ENCODE results near the gene DHRS11.
"Not testable (repeated sequence)": the region's sequence is repeated elsewhere in the genome, so short reads cannot be mapped to it uniquely, and the experiment has no call there.

DHRS11 gene

DNA sequence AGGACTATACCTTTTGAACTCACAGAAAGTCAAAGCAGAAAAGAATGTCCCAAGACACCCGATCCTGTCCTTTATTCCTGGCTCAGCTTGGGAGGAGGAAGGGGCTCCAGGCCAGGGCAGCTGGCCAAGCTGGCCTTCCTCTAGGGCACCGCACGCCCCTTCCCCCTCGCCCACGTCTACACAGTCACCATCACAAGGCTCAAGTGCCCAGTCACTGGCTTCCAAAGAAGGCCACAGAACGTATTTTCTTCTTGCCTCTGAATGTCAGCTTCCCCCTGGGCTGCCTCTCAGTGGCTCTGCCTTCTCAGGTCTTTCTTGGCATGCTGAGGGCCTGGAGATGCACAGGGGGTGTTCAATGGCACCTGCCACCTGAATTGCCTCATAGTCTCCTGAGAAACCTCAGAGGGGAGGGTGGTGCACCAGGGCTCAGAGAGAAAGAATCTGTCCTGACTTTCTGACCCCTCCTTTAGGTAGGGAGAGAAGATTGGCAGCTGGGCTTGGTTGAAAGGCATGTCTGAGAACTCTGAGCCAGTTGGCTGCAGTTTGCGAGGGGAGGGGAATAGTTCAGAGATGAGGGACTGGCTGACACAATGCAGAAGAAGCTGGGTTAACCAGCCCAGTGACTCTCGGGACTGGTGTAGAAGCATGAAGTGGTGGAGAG is 2.1 kb downstream of the DHRS11 start:
- no peak for DNase-seq (ENCODE audit: low read depth)

DNA sequence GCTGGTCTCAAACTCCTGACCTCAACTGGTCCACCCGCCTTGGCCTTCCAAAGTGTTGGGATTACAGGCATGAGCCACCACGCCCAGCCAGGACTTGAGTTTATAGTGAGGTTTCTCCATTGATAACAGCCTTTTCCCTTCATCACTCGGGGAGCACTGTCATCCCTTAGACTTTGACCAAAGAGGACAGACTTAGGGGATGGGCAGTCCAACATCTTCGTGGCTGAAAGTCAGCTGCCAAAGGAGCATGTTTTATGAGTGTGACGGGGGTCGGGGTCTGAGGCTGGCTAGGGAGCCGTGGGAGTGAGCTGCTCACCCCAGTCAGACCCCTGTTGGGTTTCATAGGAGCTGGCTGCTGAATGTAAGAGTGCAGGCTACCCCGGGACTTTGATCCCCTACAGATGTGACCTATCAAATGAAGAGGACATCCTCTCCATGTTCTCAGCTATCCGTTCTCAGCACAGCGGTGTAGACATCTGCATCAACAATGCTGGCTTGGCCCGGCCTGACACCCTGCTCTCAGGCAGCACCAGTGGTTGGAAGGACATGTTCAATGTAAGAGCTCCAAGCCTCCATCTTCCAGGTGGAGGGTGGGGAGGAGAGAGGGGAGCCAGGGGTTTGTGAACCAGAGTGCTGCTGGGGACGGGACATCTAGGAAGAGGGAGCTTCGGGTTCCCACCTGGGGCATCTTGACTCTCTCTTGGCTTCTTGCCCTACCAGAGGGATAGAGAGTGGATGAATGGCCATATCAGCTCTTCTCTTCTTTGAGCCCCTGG is 3.1 kb downstream of the DHRS11 start:
- no peak for DNase-seq (ENCODE audit: low read depth)

DNA sequence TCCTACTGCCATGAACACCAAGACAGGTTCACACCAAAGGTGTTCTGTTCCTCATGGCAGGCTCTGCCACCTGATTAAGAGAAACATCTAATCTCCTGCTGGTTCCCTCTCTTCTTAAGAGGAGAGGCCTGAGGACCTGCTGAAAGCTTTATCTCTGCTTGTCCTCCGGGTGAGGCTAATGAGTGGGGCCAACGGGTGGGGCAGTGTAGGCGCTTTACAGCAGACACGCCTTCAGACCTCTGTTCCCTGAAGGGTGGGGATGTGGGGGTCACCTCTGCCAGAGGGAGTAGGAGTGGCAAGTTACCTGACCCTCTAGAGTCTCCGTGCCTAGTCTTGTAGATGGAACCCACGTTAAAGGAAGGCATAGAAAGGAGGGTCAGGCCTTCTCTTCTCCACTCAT is 5.5 kb downstream of the DHRS11 start:
- DNase-seq (ENCODE audit: low read depth) = no peak

DNA sequence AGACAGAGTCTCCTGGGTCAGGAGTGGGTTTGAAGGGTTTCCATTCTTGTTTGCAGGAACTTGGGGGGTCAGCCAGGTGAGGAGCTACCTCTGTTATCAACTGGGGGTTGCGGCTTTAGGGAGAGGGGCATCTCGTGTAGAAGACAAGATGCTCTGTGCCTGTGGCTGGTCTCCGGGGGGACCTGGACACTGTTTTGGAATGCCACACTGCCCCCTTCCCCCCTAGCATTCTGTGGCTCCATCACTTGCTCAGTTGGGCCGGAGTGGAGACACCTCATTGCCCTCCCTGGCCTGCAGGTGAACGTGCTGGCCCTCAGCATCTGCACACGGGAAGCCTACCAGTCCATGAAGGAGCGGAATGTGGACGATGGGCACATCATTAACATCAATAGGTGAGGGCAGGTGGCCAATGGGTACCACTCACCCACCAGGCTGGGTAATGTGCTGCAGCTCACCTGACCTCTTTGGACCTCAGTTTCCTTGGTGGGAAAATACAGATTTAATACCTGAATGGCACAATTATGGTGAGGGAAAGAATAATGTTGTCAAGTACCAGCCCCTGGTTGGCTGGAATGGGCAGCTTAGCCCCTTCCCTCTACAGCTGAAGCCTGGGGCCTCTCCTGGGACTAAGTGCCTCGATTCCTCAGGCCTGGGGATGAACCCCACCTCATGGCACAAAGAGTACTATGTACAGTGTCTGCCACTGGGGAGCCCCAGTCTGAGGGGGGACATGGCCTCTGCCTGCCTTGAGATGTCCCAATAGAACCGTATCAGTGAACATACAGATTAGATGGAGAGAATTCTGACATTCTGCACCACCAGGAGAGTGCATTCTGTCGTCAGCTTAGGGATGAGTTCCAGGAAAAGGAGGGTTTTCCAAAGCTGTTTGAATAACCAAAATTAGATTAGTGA is 6.4 kb downstream of the DHRS11 start:
- no peak for DNase-seq (ENCODE audit: low read depth)

DNA sequence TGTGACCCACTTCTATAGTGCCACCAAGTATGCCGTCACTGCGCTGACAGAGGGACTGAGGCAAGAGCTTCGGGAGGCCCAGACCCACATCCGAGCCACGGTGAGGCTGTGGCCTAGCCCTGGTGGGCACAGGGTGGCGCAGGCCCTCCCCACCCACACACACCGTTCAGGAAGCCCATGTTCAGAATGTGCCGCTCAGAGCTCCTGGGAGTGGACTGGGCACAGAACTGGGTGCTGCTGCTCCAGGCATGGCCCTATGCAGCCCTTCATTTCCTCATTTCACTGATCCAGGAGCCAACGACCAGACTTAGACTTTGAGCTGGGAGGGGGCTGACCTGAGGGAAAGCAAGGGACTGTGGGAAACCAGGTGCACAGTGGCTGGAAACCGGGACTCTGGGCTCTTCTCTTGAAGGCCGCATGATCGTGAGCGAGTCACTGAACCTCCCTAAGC is 7.3 kb downstream of the DHRS11 start:
- DNase-seq (ENCODE audit: low read depth) = no peak

DNA sequence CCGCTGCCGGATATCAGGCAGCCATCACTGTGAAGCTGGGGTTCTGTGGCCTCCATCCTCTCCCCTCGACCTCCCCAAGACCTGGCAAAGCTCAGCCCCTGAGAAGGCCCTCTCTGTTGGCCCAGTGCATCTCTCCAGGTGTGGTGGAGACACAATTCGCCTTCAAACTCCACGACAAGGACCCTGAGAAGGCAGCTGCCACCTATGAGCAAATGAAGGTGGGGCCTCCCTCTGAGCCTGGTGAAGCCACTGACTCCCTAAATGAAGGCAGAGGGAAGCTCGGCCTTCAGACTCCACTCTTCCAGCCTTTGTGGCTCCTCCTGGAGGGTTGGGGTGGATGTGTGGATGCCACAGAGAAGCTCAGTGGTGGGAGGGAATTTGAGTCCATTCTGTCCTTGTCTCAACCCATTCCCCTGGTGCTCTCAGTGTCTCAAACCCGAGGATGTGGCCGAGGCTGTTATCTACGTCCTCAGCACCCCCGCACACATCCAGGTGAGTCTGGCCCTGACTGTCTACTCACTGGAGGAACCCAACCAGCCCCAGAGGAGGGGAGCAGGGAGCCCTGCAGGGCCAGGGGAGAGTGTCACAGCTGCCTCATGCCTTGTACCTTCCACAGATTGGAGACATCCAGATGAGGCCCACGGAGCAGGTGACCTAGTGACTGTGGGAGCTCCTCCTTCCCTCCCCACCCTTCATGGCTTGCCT is 8.0 kb downstream of the DHRS11 start:
- DNase-seq (ENCODE audit: low read depth) = no peak

DNA sequence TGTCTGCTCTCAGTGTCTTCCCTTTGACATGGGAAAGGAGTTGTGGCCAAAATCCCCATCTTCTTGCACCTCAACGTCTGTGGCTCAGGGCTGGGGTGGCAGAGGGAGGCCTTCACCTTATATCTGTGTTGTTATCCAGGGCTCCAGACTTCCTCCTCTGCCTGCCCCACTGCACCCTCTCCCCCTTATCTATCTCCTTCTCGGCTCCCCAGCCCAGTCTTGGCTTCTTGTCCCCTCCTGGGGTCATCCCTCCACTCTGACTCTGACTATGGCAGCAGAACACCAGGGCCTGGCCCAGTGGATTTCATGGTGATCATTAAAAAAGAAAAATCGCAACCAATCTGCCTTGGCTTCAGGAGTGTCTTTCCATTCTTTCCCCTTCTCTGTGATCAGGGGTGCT is 8.8 kb downstream of the DHRS11 start:
- DNase-seq (ENCODE audit: low read depth) = no peak

DNA sequence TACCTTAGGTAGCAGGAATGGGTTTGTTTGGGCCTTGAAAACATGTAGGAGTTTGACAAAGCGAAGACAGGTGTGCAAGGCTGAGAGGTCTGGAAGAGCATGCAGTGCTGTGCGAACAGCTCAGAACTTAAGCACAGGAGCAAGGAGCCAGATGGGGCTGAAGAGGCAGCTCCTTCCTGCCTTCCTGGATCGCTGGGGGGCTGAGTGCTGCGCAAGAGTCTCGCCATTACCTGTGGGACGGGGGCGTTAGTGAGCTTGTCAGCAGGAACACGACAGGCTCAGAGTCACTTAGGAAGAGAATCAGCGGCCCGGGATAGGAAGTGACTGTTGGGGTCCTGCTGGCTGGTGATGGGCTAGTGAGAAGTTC is 9.2 kb downstream of the DHRS11 start:
- no peak for DNase-seq (ENCODE audit: low read depth)

DNA sequence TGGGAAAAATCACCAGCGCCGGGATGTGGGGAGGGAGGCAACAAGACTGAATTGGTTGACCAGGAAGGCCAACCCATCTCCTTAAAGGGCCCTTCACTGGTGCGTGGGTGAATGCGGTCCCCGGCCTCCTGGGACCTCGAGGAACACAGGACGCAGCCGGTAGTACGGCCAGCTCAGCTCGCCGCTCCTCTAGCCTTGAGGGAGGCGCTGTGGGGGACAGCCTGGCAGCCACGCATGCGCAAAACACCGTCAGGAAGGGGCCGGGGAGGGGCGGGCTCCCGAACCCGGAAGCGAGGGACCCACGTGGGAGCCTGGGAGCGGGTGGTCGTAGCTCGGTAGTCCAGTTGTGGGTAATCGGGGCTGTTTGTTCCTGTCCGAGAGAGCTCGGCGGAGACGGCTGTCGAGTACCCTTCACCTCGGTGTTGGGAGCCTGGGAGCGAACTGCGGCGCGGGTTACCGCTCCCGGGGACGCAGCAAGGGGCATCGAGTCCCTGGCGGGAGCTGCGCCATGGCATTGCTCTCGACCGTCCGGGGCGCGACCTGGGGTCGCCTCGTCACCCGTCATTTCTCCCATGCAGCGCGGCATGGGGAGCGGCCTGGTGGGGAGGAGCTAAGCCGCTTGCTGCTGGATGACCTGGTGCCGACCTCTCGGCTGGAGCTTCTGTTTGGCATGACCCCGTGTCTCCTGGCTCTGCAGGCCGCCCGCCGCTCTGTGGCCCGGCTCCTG is 9.8 kb downstream of the DHRS11 start, which contains the start of gene MRM1:
MRM1 (plus strand) TSS at position 281 of the 727 bp plus-strand sequence; CDS start at position 509, 228 bp downstream.
- DNase-seq (ENCODE audit: low read depth) = peak; percentile 79

DNA sequence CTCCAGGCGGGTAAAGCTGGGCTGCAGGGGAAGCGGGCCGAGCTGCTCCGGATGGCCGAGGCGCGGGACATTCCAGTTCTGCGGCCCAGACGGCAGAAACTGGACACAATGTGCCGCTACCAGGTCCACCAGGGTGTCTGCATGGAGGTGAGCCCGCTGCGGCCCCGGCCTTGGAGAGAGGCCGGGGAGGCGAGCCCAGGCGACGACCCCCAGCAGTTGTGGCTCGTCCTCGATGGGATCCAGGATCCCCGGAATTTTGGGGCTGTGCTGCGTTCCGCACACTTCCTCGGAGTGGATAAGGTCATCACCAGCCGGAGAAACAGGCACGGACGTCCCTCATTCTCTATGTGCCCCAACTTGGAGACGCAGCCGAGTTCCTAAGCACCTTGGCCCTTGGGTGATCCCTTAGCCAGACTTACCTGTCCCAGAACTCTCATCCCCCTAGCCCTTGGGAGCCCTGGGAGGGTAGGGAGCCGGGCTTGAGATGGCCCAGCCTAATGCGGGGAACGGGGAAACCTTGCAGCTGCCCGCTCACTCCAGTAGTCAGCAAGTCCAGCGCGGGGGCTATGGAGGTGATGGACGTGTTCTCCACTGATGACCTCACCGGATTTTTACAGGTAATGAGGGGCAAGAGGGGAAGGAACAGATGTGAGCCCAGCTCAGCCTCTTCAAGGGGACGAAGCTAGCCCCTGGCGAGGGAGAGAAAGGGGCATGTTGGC is 10.5 kb downstream of the DHRS11 start:
- no peak for DNase-seq (ENCODE audit: low read depth)

DNA sequence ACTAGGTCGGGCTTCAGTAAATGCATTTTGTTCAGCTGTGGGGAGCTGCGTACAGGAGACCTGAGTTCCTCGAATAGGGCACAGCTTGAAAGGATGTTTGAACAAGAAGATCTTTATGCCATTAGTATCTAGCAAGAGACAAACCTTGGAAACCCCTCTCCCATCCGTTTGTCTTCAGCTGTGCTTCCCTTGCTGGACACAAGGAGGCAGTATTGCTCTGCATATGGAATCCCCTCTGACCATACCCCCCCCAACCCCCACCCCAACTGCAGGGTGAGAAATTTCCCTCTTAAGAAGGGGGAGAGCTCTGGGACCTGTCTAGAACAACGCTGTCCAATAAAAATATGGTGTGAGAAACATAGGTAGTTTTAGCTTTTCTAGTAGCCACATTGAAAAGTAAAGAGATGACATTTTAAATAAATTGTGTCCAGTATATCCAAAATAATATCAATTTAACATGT is 11.3 kb downstream of the DHRS11 start:
- peak; percentile 56 for DNase-seq (ENCODE audit: low read depth)

DNA sequence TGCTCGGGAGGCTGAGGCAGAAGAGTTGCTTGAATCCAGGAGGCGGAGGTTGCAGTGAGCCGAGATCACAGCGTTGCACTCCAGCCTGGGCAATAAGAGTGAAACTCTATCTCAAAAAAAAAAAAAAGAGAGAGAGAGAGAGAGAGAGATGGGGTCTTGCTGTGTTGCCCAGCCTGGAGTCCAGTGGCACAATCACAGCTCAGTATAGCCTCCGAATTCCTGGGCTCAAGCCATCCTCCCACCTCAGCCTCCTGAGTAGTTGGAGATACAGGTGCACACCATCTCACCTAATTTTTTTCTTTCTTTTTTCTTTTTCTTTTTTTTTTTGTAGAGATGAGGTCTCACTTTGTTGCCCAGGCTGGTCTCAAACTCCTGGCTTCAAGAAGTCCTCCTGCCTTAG is 13.3 kb downstream of the DHRS11 start:
- not testable (repeated sequence) for DNase-seq (ENCODE audit: low read depth)

DNA sequence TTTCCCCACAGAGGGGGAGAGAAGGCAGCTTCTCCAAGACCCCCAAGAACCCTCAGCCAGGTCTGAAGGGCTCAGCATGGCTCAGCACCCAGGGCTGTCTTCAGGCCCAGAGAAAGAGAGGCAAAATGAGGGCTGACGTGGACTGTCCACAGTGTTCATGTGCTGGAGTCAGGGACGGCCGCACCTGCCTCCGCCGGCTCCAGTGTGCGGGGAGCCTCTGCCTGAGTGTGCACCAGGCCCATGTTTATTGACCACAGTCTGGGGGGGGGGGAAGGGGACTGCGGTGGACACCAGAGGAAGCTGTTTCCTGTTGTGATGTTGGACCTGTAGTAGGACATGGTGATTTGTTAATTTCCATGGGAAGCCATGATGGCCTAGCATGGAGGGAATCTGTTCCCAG is 16.6 kb downstream of the DHRS11 start:
- DNase-seq (ENCODE audit: low read depth) = no peak

DNA sequence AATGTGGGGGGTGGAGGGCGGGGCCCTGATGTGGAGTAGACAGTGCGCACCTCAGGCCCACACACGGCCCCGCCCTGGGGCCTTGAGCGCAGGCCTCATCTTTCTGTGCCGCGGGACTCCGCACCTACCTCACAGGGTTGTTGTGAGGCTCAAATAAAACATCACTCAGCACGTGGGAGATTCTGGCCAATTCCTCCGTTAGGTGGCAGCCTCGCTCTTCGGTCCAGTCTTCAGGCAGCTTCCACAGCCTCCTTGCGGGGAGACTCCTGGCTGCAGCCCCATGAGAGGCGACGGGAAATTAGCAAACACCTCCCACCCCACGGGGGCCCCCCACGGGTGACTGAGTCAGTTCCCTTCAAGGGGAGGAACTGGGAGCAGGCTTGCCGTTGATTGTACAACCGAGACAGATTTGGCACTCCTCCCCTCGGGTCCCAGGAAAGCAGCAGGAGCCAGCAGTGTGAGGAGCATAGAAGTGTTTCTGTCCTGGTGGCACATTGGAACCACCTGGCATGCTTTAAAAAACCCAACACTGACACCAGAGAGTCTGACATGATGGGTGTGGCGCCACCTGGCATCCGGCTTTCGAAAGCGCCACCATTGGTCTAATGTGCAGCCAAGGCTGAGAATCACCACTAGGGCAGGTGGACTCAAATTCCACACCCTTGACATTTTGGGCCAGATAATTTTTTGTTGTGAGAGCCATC is 17.3 kb downstream of the DHRS11 start:
- DNase-seq (ENCODE audit: low read depth) = peak; percentile 68

DNA sequence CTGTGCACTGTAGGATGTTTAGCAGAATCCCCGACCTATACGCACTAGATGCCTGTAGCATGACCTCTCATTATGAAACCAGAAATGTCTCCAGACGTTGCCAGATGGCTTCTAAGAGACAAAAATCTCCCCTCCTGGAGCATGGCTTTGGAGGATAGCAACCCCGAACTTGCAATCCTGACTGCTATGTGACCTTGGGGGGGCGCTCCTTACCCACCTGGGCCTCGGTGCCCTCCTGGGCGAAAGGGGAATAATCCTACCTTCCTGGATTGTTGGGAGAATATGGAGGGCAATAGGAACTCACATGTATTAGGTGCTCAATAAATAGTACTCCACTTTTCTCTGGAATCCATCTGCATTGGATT is 17.8 kb downstream of the DHRS11 start:
- no peak for DNase-seq (ENCODE audit: low read depth)

DNA sequence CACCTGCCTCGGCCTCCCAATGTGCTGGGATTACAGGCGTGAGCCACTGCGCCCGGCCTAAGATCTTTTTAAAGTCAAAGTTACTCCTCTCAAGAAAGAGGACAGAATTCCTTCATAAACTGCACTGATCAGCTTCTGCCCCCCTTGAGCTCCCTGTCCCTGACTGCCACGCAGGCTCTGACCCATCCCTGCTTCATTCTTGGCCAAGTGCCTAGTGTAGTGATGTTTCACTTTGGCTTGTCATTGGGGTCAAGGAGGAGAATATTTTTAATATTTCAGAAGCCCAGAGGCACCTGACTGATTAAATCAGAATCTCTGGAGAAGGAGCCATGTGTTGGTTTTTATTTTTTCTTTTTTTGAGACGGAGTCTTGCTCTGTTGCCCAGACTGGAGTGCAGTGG is 18.8 kb downstream of the DHRS11 start:
- DNase-seq (ENCODE audit: low read depth) = no peak

DNA sequence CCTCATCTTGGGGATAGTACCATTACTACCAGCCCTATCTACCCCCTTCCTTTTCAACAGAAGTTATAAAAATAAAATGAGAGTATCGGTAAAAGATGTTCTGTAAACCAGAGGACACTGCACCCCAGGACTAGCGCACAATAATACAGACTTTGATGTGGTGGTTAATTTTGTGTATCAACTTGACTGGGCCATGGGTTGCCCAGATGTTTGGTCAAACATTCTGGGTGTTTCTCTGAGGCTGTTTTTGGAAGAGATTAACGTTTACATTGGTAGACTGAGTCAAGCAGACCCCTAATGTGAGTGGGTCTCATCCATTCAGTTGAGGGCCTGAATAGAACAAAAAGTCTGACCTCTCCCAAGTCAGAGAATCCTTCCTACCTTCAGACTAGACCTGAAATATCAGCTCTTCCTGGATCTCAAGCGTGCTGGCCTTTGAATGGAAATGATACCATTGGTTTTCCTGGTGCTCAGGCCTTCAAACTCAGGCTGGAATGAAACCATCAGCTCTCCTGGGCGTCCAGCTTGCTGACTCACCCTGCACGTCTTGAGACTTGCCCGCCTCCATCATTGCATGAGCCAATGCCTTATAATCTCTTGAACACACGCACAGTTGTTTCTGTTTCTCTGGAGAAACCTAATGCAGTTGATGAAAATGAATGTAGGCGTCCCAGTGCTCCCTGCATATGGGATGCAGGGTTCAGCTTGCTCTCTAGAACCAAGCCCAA is 19.8 kb downstream of the DHRS11 start:
- peak; percentile 89 for DNase-seq (ENCODE audit: low read depth)

DNA sequence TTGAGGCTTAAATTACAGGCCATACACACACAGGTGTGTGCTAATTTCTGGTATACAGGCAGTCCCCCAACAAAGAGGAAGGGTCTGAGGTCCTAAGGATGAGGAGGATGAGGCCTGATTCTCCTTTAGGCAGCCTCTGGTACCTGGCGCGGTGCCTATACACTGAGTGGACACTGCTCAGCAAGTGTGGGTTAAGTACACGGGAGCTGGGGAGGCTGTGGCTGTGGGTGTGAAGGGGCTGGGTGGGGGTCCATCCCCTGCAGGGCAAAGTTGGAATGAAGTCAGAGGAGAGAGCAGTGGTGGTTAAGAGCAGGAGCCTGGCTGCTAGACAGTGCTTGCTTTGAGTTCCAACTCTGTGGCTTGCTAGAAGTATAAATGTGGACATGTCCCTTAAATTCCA is 20.6 kb downstream of the DHRS11 start:
- no peak for DNase-seq (ENCODE audit: low read depth)

DNA sequence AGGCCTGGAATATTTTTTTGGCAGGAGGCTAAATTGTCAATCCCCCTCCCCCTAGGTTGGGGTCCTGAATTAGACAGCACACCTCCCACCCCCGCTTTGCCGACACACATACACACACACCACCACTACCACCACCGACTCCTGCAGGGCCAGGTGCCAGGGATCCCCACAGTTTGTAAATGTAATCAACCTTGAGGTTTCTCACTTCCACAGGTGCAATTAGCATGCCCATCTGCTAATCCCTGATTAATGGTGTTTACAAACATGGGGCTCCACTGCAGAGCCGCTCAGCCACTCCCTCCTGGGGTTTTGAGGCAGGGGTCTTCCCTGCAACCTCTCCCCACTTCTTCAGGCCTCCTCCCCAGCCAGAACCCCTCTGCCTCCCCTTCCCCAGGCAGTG is 21.5 kb downstream of the DHRS11 start:
- no peak for DNase-seq (ENCODE audit: low read depth)
